GM23248 (cell line): ENCODE measurements around the gene SLC34A1.

Experiments used
- EZH2 ChIP-seq: fragments of 200-600 bp; sonication (generic); IDR thresholded peaks from 2 replicates; pipeline ENCODE4 v1.6.1; 2018; ENCODE audit warnings: antibody characterized with exemption, mild to moderate bottlenecking; ENCODE audit not compliant: insufficient read depth, poor library complexity, severe bottlenecking
- EZH2phosphoT487 ChIP-seq: fragments of 200-600 bp; sonication (generic); IDR thresholded peaks from 2 replicates; pipeline ENCODE4 v1.6.1; 2018; ENCODE audit warnings: antibody characterized with exemption, moderate library complexity, mild to moderate bottlenecking, low read depth; ENCODE audit not compliant: insufficient read depth

GRCh38 chr5:177397875-177398390 lies 13.7 kb downstream of the SLC34A1 start:
- TF ChIP-seq EZH2phosphoT487 (no peak), EZH2 (no peak)
